Ishikawa (cell line): ENCODE data around the gene COL16A1.

Experiments used
- CEBPB ChIP-seq: IDR thresholded peaks from 2 replicates; pipeline ENCODE4 v1.6.1; 2012
- CREB1 ChIP-seq: IDR thresholded peaks from 2 replicates; pipeline ENCODE4 v1.6.1; 2012; ENCODE audit warnings: low read depth
- EGR1 ChIP-seq: IDR thresholded peaks from 2 replicates; pipeline ENCODE4 v1.6.1; 2012
- EP300 ChIP-seq: IDR thresholded peaks from 2 replicates; pipeline ENCODE4 v1.6.1; 2012; ENCODE audit warnings: borderline replicate concordance
- FOXM1 ChIP-seq: IDR thresholded peaks from 2 replicates; pipeline ENCODE4 v1.6.1; 2012; ENCODE audit warnings: low read depth, borderline replicate concordance
- NFIC ChIP-seq: IDR thresholded peaks from 2 replicates; pipeline ENCODE4 v1.6.1; 2012
- RAD21 ChIP-seq: IDR thresholded peaks from 2 replicates; pipeline ENCODE4 v1.6.1; 2012; ENCODE audit warnings: low read depth
- TAF1 ChIP-seq: IDR thresholded peaks from 2 replicates; pipeline ENCODE4 v1.6.1; 2012; ENCODE audit warnings: low read depth, mild to moderate bottlenecking
- TCF12 ChIP-seq: IDR thresholded peaks from 2 replicates; pipeline ENCODE4 v1.6.1; 2012; ENCODE audit warnings: low read depth
- TEAD4 ChIP-seq: IDR thresholded peaks from 2 replicates; pipeline ENCODE4 v1.6.1; 2012
- YY1 ChIP-seq: IDR thresholded peaks from 2 replicates; pipeline ENCODE4 v1.6.1; 2012; ENCODE audit warnings: low read depth
- ZBTB7A ChIP-seq: IDR thresholded peaks from 2 replicates; pipeline ENCODE4 v1.6.1; 2012; ENCODE audit warnings: low read depth
- TF ChIP-seq, protein P1 (sequence below): IDR thresholded peaks from 2 replicates; pipeline ENCODE4 v1.6.1; 2012; ENCODE audit warnings: low read depth, mild to moderate bottlenecking
- TF ChIP-seq, protein P2 (sequence below): IDR thresholded peaks from 2 replicates; pipeline ENCODE4 v1.6.1; 2012
- TF ChIP-seq, protein P3 (sequence below): IDR thresholded peaks from 2 replicates; pipeline ENCODE4 v1.6.1; 2012

Gene COL16A1

DNA sequence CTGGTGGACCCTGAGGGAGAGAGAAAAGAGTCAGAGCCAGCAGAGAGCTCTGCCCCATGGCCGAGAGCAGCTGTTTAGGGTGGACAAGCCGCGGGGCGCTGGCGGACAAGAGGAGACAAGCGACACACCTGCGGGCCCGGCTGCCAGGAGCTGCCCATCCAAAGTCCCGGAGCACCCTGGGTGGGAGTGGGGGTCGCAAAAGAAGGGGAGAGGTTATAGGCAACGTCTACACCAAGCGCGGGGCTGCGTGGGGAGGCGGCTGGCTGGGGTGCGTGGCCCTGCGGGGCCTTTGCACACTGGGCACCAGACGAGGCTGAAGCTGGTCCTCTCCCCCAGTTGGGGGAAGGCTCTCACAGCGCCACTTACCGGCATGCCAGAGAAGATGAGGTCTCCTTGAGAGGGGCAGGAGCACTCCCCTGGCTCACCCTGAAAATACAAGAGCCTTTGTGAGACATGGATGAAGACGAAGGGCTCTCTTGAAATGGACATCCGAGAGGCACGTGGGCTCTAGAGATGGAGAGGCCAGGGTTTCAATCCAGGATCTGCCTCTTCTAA is 24.1 kb downstream of the COL16A1 start:
- no peak for TF ChIP-seq TAF1

DNA sequence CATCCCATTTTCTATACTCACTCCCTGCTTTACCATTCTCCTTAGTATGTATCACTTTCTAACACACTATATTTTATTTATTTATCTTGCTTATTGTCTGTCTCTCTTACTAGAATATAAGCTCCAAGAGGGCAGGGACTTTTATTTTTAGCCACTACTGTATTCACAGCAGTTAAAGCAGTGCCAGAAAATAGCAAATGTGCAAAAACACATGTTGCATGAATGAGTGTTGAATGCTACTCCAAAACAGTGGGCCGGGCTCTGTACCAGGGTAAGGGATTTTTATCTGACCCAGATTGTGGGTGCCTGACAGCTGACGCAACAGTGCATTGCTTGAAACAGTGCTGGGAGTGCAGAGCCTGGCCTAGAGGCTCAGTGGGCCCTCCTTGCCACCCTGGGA is 24.7 kb downstream of the COL16A1 start:
- TF ChIP-seq YY1 (no peak), EP300 (no peak), TEAD4 (no peak), TAF1 (no peak), EGR1 (no peak), CEBPB (no peak), ZBTB7A (no peak), CREB1 (no peak), FOXM1 (no peak), RAD21 (no peak), TCF12 (no peak), NFIC (no peak)
- TF ChIP-seq, protein P1, sequence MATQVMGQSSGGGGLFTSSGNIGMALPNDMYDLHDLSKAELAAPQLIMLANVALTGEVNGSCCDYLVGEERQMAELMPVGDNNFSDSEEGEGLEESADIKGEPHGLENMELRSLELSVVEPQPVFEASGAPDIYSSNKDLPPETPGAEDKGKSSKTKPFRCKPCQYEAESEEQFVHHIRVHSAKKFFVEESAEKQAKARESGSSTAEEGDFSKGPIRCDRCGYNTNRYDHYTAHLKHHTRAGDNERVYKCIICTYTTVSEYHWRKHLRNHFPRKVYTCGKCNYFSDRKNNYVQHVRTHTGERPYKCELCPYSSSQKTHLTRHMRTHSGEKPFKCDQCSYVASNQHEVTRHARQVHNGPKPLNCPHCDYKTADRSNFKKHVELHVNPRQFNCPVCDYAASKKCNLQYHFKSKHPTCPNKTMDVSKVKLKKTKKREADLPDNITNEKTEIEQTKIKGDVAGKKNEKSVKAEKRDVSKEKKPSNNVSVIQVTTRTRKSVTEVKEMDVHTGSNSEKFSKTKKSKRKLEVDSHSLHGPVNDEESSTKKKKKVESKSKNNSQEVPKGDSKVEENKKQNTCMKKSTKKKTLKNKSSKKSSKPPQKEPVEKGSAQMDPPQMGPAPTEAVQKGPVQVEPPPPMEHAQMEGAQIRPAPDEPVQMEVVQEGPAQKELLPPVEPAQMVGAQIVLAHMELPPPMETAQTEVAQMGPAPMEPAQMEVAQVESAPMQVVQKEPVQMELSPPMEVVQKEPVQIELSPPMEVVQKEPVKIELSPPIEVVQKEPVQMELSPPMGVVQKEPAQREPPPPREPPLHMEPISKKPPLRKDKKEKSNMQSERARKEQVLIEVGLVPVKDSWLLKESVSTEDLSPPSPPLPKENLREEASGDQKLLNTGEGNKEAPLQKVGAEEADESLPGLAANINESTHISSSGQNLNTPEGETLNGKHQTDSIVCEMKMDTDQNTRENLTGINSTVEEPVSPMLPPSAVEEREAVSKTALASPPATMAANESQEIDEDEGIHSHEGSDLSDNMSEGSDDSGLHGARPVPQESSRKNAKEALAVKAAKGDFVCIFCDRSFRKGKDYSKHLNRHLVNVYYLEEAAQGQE = no peak
- TF ChIP-seq, protein P2, sequence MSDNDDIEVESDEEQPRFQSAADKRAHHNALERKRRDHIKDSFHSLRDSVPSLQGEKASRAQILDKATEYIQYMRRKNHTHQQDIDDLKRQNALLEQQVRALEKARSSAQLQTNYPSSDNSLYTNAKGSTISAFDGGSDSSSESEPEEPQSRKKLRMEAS = no peak
- TF ChIP-seq, protein P3, sequence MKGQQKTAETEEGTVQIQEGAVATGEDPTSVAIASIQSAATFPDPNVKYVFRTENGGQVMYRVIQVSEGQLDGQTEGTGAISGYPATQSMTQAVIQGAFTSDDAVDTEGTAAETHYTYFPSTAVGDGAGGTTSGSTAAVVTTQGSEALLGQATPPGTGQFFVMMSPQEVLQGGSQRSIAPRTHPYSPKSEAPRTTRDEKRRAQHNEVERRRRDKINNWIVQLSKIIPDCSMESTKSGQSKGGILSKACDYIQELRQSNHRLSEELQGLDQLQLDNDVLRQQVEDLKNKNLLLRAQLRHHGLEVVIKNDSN = no peak

DNA sequence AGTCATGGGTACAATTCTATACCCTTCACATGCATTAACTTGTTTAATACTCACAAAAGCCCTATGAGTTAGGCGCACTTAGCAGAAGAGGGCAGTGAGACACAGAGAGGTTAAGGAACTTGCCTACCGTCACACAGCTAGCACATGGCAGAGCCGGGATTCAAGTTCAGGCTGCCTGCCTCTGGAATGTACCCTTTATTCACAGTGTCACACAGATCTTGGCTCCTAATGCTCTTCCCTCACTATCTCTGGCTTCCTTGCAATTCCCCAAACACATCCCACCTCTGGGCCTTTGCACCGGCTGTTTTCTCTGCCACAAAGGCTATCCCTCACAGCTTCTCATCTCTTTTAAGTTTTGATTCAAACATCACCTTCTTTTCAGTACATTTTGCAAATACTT is 25.1 kb downstream of the COL16A1 start:
- TF ChIP-seq TCF12 = no peak

DNA sequence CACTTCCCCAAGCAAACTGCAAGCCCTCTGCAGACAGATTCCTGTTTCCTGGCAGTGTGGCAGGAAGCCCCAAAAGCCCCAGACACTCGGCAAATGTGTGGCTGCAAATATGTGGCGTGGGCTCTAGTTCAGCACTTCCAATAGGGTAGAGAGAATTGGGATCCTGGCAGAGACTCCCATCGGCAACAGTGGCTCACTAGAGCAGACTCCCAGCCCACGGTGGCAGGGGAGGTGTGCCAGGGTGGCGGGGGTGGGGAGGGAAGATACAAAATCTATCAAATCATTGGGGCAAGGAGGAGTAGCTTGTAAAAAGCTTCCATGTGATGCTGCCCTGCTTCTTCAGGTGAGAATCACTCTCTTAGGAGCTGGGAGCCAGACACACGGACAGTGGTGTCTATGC is 25.9 kb downstream of the COL16A1 start:
- TF ChIP-seq CEBPB (no peak), EP300 (no peak)
- TF ChIP-seq, protein P1 = no peak

DNA sequence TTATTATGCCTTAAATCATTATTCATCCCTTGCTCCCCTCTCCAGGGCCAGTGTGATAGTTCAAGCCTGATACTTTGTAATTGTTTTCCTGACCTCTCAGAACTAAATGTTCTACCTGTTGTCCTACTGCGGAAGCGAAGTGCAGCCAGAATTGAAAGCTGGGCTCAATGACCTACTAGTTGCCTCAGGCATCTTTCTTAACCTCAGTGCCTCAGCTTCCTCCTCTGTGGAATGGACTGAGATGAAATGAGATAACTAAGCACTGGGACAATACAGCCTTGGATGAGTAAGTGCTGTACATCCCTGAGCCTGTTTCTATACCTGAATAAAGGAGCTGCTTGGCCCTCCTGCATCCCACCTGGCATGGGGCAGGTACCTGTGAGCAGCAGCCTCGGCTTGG is 26.4 kb downstream of the COL16A1 start:
- TF ChIP-seq TCF12 = no peak
- TF ChIP-seq, protein P1 = no peak
- no peak for TF ChIP-seq EGR1
- TF ChIP-seq, protein P3 = no peak

DNA sequence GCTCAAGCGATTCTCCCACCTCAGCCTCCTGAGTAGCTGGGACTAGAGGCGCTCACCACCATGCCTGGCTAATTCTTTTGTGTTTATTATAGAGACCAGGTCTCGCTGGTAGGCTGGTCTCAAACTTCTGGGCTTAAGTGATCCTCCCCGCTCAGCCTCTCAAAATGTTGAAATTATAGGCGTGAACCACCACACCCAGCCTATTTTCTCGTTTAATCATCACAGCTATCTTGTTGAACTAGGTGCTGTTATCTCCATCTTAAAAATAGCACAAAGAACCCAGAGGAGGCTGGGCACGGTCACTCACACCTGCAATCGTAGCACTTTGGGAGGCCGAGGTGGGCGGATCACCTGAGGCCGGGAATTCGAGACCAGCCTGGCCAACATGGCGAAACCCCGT is 28.1 kb downstream of the COL16A1 start:
- TF ChIP-seq, protein P3 = no peak
- TF ChIP-seq CREB1 = no peak
- TF ChIP-seq, protein P1 = no peak
- TF ChIP-seq ZBTB7A = no peak
- TF ChIP-seq EP300 = no peak
- TF ChIP-seq NFIC = no peak
- no peak for TF ChIP-seq TCF12
- TF ChIP-seq YY1 = no peak
- TF ChIP-seq RAD21 = no peak
- TF ChIP-seq, protein P2 = no peak
